H9 (cell line): ENCODE measurements around the gene SOBP. TPM values are rescaled to one million over a fixed set of nuclear protein-coding genes. Genes with fewer than 3 reads are reported as not detected.

Source experiments
- DNase-seq: peaks from one replicate; pipeline ENCODE4 v3.0.0-alpha.2; 2017
- H2AFZ ChIP-seq: one replicate; pipeline ENCODE4 v1.6.1; 2013; ENCODE audit warnings: mild to moderate bottlenecking, low read length, control low read depth, moderate library complexity
- H2AK5ac ChIP-seq: 2 replicates; pipeline ENCODE4 v1.6.1; 2013; ENCODE audit warnings: low read length, control low read depth, mixed read lengths; ENCODE audit not compliant: insufficient read length
- H2BK120ac ChIP-seq: one replicate; pipeline ENCODE4 v1.6.1; 2013; ENCODE audit warnings: low read depth, mild to moderate bottlenecking, low read length, control low read depth, inconsistent platforms; ENCODE audit not compliant: poor library complexity, severe bottlenecking
- H2BK12ac ChIP-seq: 2 replicates; pipeline ENCODE4 v1.6.1; 2013; ENCODE audit warnings: low read length, control low read depth, mixed read lengths, low read depth; ENCODE audit not compliant: insufficient read length
- H2BK15ac ChIP-seq: 2 replicates; pipeline ENCODE4 v1.6.1; 2013; ENCODE audit warnings: low read depth, low read length, control low read depth
- H2BK20ac ChIP-seq: one replicate; pipeline ENCODE4 v1.6.1; 2013; ENCODE audit warnings: low read depth, mild to moderate bottlenecking, low read length, control low read depth, inconsistent platforms; ENCODE audit not compliant: poor library complexity, severe bottlenecking
- H2BK5ac ChIP-seq: 2 replicates; pipeline ENCODE4 v1.6.1; 2013; ENCODE audit warnings: low read length, control low read depth, mixed read lengths; ENCODE audit not compliant: insufficient read length
- H3K14ac ChIP-seq: 2 replicates; pipeline ENCODE4 v1.6.1; 2013; ENCODE audit warnings: low read length, control low read depth; ENCODE audit not compliant: insufficient read depth
- H3K18ac ChIP-seq: 2 replicates; pipeline ENCODE4 v1.6.1; 2013; ENCODE audit warnings: low read depth, mild to moderate bottlenecking, mixed read lengths, low read length, control low read depth; ENCODE audit not compliant: insufficient read length
- H3K23ac ChIP-seq: 2 replicates; pipeline ENCODE4 v1.6.1; 2013; ENCODE audit warnings: low read length, control low read depth, mixed read lengths, low read depth; ENCODE audit not compliant: insufficient read length
- H3K23me2 ChIP-seq: 2 replicates; pipeline ENCODE4 v1.6.1; 2013; ENCODE audit warnings: low read depth, mild to moderate bottlenecking, mixed read lengths, low read length, control low read depth; ENCODE audit not compliant: insufficient read length, poor library complexity, severe bottlenecking
- H3K27ac ChIP-seq: 2 replicates; pipeline ENCODE4 v1.5.1; 2013; ENCODE audit warnings: low read length, control low read depth, mixed read lengths, low read depth; ENCODE audit not compliant: insufficient read length
- H3K27me3 ChIP-seq: 2 replicates; pipeline ENCODE4 v1.6.1; 2013; ENCODE audit warnings: low read length, control low read depth, inconsistent platforms; ENCODE audit not compliant: insufficient read depth
- H3K4ac ChIP-seq: 2 replicates; pipeline ENCODE4 v1.6.1; 2013; ENCODE audit warnings: low read depth, mild to moderate bottlenecking, control low read depth, inconsistent platforms, low read length, moderate library complexity
- H3K4me1 ChIP-seq: 2 replicates; pipeline ENCODE4 v1.6.1; 2013; ENCODE audit warnings: low read length, control low read depth, inconsistent platforms; ENCODE audit not compliant: insufficient read depth
- H3K4me2 ChIP-seq: 2 replicates; pipeline ENCODE4 v1.6.1; 2013; ENCODE audit warnings: low read length, control low read depth, mixed read lengths; ENCODE audit not compliant: insufficient read length, insufficient read depth
- H3K56ac ChIP-seq: 2 replicates; pipeline ENCODE4 v1.6.1; 2013; ENCODE audit warnings: low read depth, mild to moderate bottlenecking, mixed read lengths, low read length, control low read depth; ENCODE audit not compliant: insufficient read length
- H3K79me1 ChIP-seq: 2 replicates; pipeline ENCODE4 v1.6.1; 2013; ENCODE audit warnings: low read depth, mild to moderate bottlenecking, moderate library complexity, low read length, control low read depth, inconsistent platforms; ENCODE audit not compliant: insufficient read depth, poor library complexity, severe bottlenecking
- H3K79me2 ChIP-seq: 2 replicates; pipeline ENCODE4 v1.6.1; 2013; ENCODE audit warnings: low read length, control low read depth, inconsistent platforms; ENCODE audit not compliant: insufficient read depth
- H3K9ac ChIP-seq: 2 replicates; pipeline ENCODE4 v1.6.1; 2013; ENCODE audit warnings: low read length, control low read depth, mixed read lengths; ENCODE audit not compliant: insufficient read length; ENCODE audit errors: extremely low read depth
- H3K9me3 ChIP-seq: one replicate; pipeline ENCODE4 v1.6.1; 2013; ENCODE audit warnings: low read depth, low read length, inconsistent platforms; ENCODE audit not compliant: control insufficient read depth
- H3T11ph ChIP-seq: one replicate; pipeline ENCODE4 v1.6.1; 2013; ENCODE audit warnings: mild to moderate bottlenecking, low read length, control low read depth, inconsistent platforms
- H4K20me1 ChIP-seq: one replicate; pipeline ENCODE4 v1.6.1; 2013; ENCODE audit not compliant: control insufficient read depth, insufficient read length, insufficient read depth
- H4K5ac ChIP-seq: 2 replicates; pipeline ENCODE4 v1.6.1; 2013; ENCODE audit warnings: low read depth, mild to moderate bottlenecking, mixed read lengths, low read length, control low read depth; ENCODE audit not compliant: insufficient read length
- H4K8ac ChIP-seq: replicated peaks from 2 replicates; pipeline ENCODE4 v1.6.1; 2013; ENCODE audit warnings: low read length, control low read depth, mixed read lengths, low read depth; ENCODE audit not compliant: insufficient read length
- H4K91ac ChIP-seq: 2 replicates; pipeline ENCODE4 v1.6.1; 2013; ENCODE audit warnings: low read depth, mild to moderate bottlenecking, moderate library complexity, mixed read lengths, low read length, control low read depth; ENCODE audit not compliant: insufficient read length
- H3K27ac Mint-ChIP-seq, 3 experiments: 2 replicates in 2 of 3; 3 replicates in 1 of 3; pipeline ENCODE4 v1.8.0; 2020 to 2021; ENCODE audit warnings: mixed read lengths in 3 of 3, mild to moderate bottlenecking in 1 of 3, moderate library complexity in 1 of 3
- H3K27me3 Mint-ChIP-seq: 2 replicates; pipeline ENCODE4 v1.8.0; 2021; ENCODE audit warnings: low read depth, mild to moderate bottlenecking, moderate library complexity, mixed read lengths
- H3K36me3 Mint-ChIP-seq, 3 experiments: 2 replicates in 2 of 3; 3 replicates in 1 of 3; pipeline ENCODE4 v1.8.0; 2020 to 2021; ENCODE audit warnings: low read depth in 3 of 3, mixed read lengths in 3 of 3; ENCODE audit not compliant: insufficient read depth in 1 of 3
- H3K4me1 Mint-ChIP-seq, 2 experiments: 2 replicates each; pipeline ENCODE4 v1.8.0; 2020; ENCODE audit warnings: mixed read lengths in 2 of 2
- H3K4me3 Mint-ChIP-seq, 2 experiments: 2 replicates in 1 of 2; 3 replicates in 1 of 2; pipeline ENCODE4 v1.8.0; 2020 to 2021; ENCODE audit warnings: mild to moderate bottlenecking in 2 of 2, mixed read lengths in 2 of 2, moderate library complexity in 1 of 2
- H3K9me3 Mint-ChIP-seq, 2 experiments: 2 replicates in 1 of 2; 3 replicates in 1 of 2; pipeline ENCODE4 v1.8.0; 2020; ENCODE audit warnings: mild to moderate bottlenecking in 2 of 2, mixed read lengths in 2 of 2, moderate library complexity in 1 of 2
- CTCF ChIP-seq: fragments of 200-600 bp; sonication (generic); conservative IDR thresholded peaks from 3 replicates; pipeline ENCODE4 v1.8.0; 2021; ENCODE audit warnings: antibody characterized with exemption, mild to moderate bottlenecking
- WGBS: extraction: QIAGEN DNeasy Blood & Tissue Kit; methylation state at CpG from one replicate; pipeline ENCODE4 v1.1.7; 2013; ENCODE audit warnings: missing lambda C conversion rate, low lambda C conversion rate, mixed read lengths; ENCODE audit not compliant: insufficient read length; ENCODE audit errors: extremely low coverage; 5-methylcytosine and 5-hydroxymethylcytosine counted together
- total RNA-seq: library from RNA; stranded (reverse); gene quantifications from 2 replicates; pipeline ENCODE4 v1.2.1, GENCODE V29; 2021

The SOBP gene
- total RNA-seq, 1 experiment from 2014 or later, result 4.3 TPM

- H3K4me3 Mint-ChIP-seq, result no peak overlapping the region
- Histone ChIP-seq H3K9ac (no peak overlapping the region), H2AK5ac (no peak overlapping the region), H2BK20ac (no peak overlapping the region), H3K18ac (no peak overlapping the region), H3K27me3 (no peaks in the 10 kb centered on the region), H3K23ac (no peak overlapping the region), H3K56ac (no peak overlapping the region), H2BK120ac (no peak overlapping the region), H2BK12ac (no peak overlapping the region), H3K4me2 (no peak overlapping the region), H3K4me1 (peaks cover 13% of the 10 kb centered on the region; the same call in 1 of the 2 replicates), H4K91ac (no peak overlapping the region), H2BK15ac (no peak overlapping the region), H3K9me3 (no peaks in the 10 kb centered on the region), H2BK5ac (no peak overlapping the region), H3K27ac (no peak overlapping the region), H4K5ac (no peak overlapping the region), H4K8ac (no peak overlapping the region), H2AFZ (no peak overlapping the region), H4K20me1 (no peaks in the 10 kb centered on the region), H3T11ph (no peak overlapping the region), H3K79me2 (no peaks in the 10 kb centered on the region), H3K14ac (no peak overlapping the region), H3K23me2 (no peaks in the 10 kb centered on the region), H3K4ac (no peak overlapping the region), H3K79me1 (no peaks in the 10 kb centered on the region)
- DNase-seq, result no peak
- no CpG with 5 or more reads among the region's 3 CpGs for WGBS
- peaks cover 11% of the 10 kb centered on the region for H3K27me3 Mint-ChIP-seq
- TF ChIP-seq CTCF, result no peak
- peaks cover 40 to 42% of the 10 kb centered on the region in 2 experiments for H3K4me1 Mint-ChIP-seq
- H3K27ac Mint-ChIP-seq, result no peak overlapping the region
- H3K36me3 Mint-ChIP-seq, result no peaks in the 10 kb centered on the region; a peak in 1 of 7 replicates
- H3K9me3 Mint-ChIP-seq, result no peaks in the 10 kb centered on the region
Measured at GRCh38 chr6:107628878-107629277, 139.0 kb downstream of the SOBP start.
